CD8-positive, alpha-beta memory T cell (primary cell): ENCODE data around the gene RPL5. TPM values are rescaled to one million over a fixed set of nuclear protein-coding genes. Genes with fewer than 3 reads are reported as not detected.

Experiments used
- CTCF ChIA-PET: fragments of 350-600 bp; sonication (Branson Sonifier 250); formaldehyde crosslinking; loops from one replicate; lab custom pipeline; 2021; ENCODE audit warnings: antibody characterized with exemption; lab: Charles Lee
- POLR2A ChIA-PET: fragments of 350-600 bp; sonication (Branson Sonifier 250); formaldehyde crosslinking; loops from one replicate; lab custom pipeline; 2021; ENCODE audit warnings: antibody characterized with exemption; lab: Charles Lee
- DNase-seq, 5 donors: peaks; one replicate each; pipeline versions ENCODE4 v3.0.0 to v3.0.0-alpha.2; 2020 to 2022; ENCODE audit warnings: mixed read lengths in 1 of 5
- H3K27ac ChIP-seq: one replicate; pipeline ENCODE4 v1.7.0; 2013; ENCODE audit warnings: low read depth, mild to moderate bottlenecking, low read length, moderate library complexity
- H3K27me3 ChIP-seq: 2 replicates; pipeline ENCODE4 v1.7.0; 2013; ENCODE audit warnings: low read length, mild to moderate bottlenecking; ENCODE audit not compliant: insufficient read depth, poor library complexity, severe bottlenecking
- H3K36me3 ChIP-seq: 2 replicates; pipeline ENCODE4 v1.7.0; 2013; ENCODE audit warnings: mild to moderate bottlenecking, low read length, moderate library complexity; ENCODE audit not compliant: insufficient read depth
- H3K4me1 ChIP-seq: 2 replicates; pipeline ENCODE4 v1.7.0; 2013; ENCODE audit warnings: mild to moderate bottlenecking, low read length, moderate library complexity; ENCODE audit not compliant: insufficient read depth
- H3K4me3 ChIP-seq: 2 replicates; pipeline ENCODE4 v1.7.0; 2013; ENCODE audit warnings: mild to moderate bottlenecking, low read length
- H3K9me3 ChIP-seq: 2 replicates; pipeline ENCODE4 v1.7.0; 2013; ENCODE audit warnings: mild to moderate bottlenecking, low read length
- H3K27ac Mint-ChIP-seq, 8 donors: one replicate each; pipeline ENCODE4 v1.8.0; 2020 to 2021; ENCODE audit warnings: mixed read lengths in 8 of 8, mild to moderate bottlenecking in 6 of 8, inconsistent platforms in 3 of 8, moderate library complexity in 3 of 8
- H3K27me3 Mint-ChIP-seq, 2 donors: one replicate each; pipeline ENCODE4 v1.8.0; 2020 to 2021; ENCODE audit warnings: mixed read lengths in 2 of 2, mild to moderate bottlenecking in 1 of 2, moderate library complexity in 1 of 2
- H3K36me3 Mint-ChIP-seq, 3 donors: one replicate each; pipeline ENCODE4 v1.8.0; 2020 to 2021; ENCODE audit warnings: mixed read lengths in 3 of 3, inconsistent platforms in 1 of 3, mild to moderate bottlenecking in 1 of 3
- H3K4me1 Mint-ChIP-seq, 3 donors: one replicate each; pipeline ENCODE4 v1.8.0; 2020 to 2021; ENCODE audit warnings: mixed read lengths in 3 of 3, inconsistent platforms in 1 of 3, mild to moderate bottlenecking in 1 of 3
- H3K4me3 Mint-ChIP-seq, 7 donors: one replicate each; pipeline ENCODE4 v1.8.0; 2020 to 2021; ENCODE audit warnings: mixed read lengths in 7 of 7, mild to moderate bottlenecking in 6 of 7, moderate library complexity in 4 of 7, inconsistent platforms in 2 of 7
- H3K9me3 Mint-ChIP-seq, 5 donors: one replicate each; pipeline ENCODE4 v1.8.0; 2020 to 2022; ENCODE audit warnings: mixed read lengths in 5 of 5, mild to moderate bottlenecking in 3 of 5, moderate library complexity in 2 of 5, inconsistent platforms in 1 of 5
- polyA plus RNA-seq: library from polyadenylated mRNA; unstranded; fragments of 300-500 nt; fragmentation: Illumina TruSeq; gene quantifications from one replicate; pipeline ENCODE4 v1.2.3, GENCODE V29; 2021
- total RNA-seq, 2 experiments: library from RNA; stranded (reverse); gene quantifications; one replicate each; pipeline ENCODE4 v1.2.3, GENCODE V29; 2021

RPL5 gene
- total and polyA plus RNA-seq, 3 experiments from 2014 or later: 1,428 to 2,256 (median 1,468) TPM

- H3K4me3 Mint-ChIP-seq: no peak overlapping the region
- ChIA-PET CTCF (interaction anchor here (1.8 to 3.6 kb wide), 3 partner anchors 17 to 118 kb away, joined by 5 to 23 read pairs (median 8); partner anchors contain the start of gene DIPK1A), POLR2A (interaction anchor here (0.6 kb wide), 2 partner anchors 29 to 267 kb away, joined by 3 read pairs; no protein-coding TSS in a partner anchor)
- Histone ChIP-seq H3K36me3 (no peaks in the 10 kb centered on the region), H3K9me3 (no peaks in the 10 kb centered on the region), H3K27ac (no peak overlapping the region), H3K27me3 (no peaks in the 10 kb centered on the region), H3K4me1 (peaks cover 21% of the 10 kb centered on the region), H3K4me3 (no peak overlapping the region)
- H3K36me3 Mint-ChIP-seq: peaks cover 11 to 26% (median 17%) of the 10 kb centered on the region in 3 donors
- H3K27ac Mint-ChIP-seq: no peak overlapping the region
- no peak for DNase-seq
- peaks cover 26 to 30% (median 28%) of the 10 kb centered on the region in 3 donors for H3K4me1 Mint-ChIP-seq
- peaks cover 0 to 2% (median 0%) of the 10 kb centered on the region in 5 donors for H3K9me3 Mint-ChIP-seq
- no peaks in the 10 kb centered on the region for H3K27me3 Mint-ChIP-seq
Measured at GRCh38 chr1:92876351-92876750, 44.5 kb downstream of the RPL5 start.

GRCh38 chr1:92877081-92877711 is 45.4 kb downstream of the RPL5 start:
- peaks cover 0 to 2% (median 0%) of the 10 kb centered on the region in 5 donors for H3K9me3 Mint-ChIP-seq
- no peaks in the 10 kb centered on the region for H3K9me3 ChIP-seq
- H3K36me3 Mint-ChIP-seq: peaks cover 11 to 24% (median 17%) of the 10 kb centered on the region in 3 donors
- peaks cover 28 to 31% (median 29%) of the 10 kb centered on the region in 3 donors for H3K4me1 Mint-ChIP-seq
- ChIA-PET POLR2A (no interaction called here), CTCF (interaction anchor here (1.8 to 3.6 kb wide), 3 partner anchors 18 to 117 kb away, joined by 5 to 23 read pairs (median 8); partner anchors contain the start of gene DIPK1A)
- H3K27me3 ChIP-seq: no peaks in the 10 kb centered on the region
- no peaks in the 10 kb centered on the region for H3K27me3 Mint-ChIP-seq
- peak overlapping the region; percentile 33 for H3K4me3 ChIP-seq
- peak overlapping the region in 7 of 8 donors; percentile 39 to 91 (median 78) for H3K27ac Mint-ChIP-seq
- DNase-seq: no peak
- no peaks in the 10 kb centered on the region for H3K36me3 ChIP-seq
- H3K4me1 ChIP-seq: peaks cover 22% of the 10 kb centered on the region
- peak overlapping the region; percentile 6 to 82 (median 66) for H3K4me3 Mint-ChIP-seq
- no peak overlapping the region for H3K27ac ChIP-seq

DNA sequence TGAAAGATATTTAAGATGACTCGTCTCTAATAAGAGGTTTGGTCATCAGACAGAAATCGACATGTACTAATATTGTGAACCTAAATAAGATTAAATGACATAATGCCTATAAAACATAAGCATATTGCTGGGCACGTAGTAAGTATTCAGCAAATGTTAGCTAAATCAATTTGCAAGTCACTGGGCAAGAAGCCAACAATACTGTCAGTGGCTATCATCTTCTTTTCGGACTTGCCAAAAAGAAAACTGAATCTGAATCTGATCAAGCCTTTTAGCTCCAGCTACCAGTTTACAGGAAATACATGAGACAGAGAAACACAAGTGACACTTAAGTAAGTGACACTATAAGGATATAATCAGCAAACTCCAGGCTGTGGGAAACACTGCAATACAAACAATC is 46.0 kb downstream of the RPL5 start:
- Mint-ChIP-seq H3K4me1 (peaks cover 34 to 37% (median 34%) of the 10 kb centered on the region in 3 donors), H3K4me3 (peak overlapping the region; percentile 14 to 82 (median 66)), H3K27me3 (no peaks in the 10 kb centered on the region), H3K36me3 (peaks cover 7 to 19% (median 11%) of the 10 kb centered on the region in 3 donors), H3K27ac (peak overlapping the region in 7 of 8 donors; percentile 39 to 91 (median 78)), H3K9me3 (no peaks in the 10 kb centered on the region)
- H3K4me3 ChIP-seq: peak overlapping the region; percentile 33
- no peak overlapping the region for H3K27ac ChIP-seq
- ChIA-PET CTCF (interaction anchor here (2.0 to 3.6 kb wide), 2 partner anchors 18 to 83 kb away, joined by 8 to 23 read pairs; partner anchors contain the start of gene DIPK1A), POLR2A (no interaction called here)
- no peaks in the 10 kb centered on the region for H3K9me3 ChIP-seq
- peaks cover 28% of the 10 kb centered on the region for H3K4me1 ChIP-seq
- H3K36me3 ChIP-seq: no peaks in the 10 kb centered on the region
- no peaks in the 10 kb centered on the region for H3K27me3 ChIP-seq
- peak in 1 of 5 donors; percentile 10 for DNase-seq

- H3K27me3 ChIP-seq: no peaks in the 10 kb centered on the region
- peaks cover 41% of the 10 kb centered on the region for H3K4me1 ChIP-seq
- H3K9me3 Mint-ChIP-seq: no peaks in the 10 kb centered on the region
- peaks cover 47 to 53% (median 48%) of the 10 kb centered on the region in 3 donors for H3K4me1 Mint-ChIP-seq
- no peaks in the 10 kb centered on the region for H3K9me3 ChIP-seq
- no peak overlapping the region for H3K4me3 Mint-ChIP-seq
- no peaks in the 10 kb centered on the region for H3K27me3 Mint-ChIP-seq
- ChIA-PET CTCF (interaction anchor here (1.3 to 1.6 kb wide), 2 partner anchors 9 to 115 kb away, joined by 3 to 4 read pairs; no protein-coding TSS in a partner anchor), POLR2A (no interaction called here)
- H3K36me3 ChIP-seq: no peaks in the 10 kb centered on the region
- H3K27ac ChIP-seq: no peak overlapping the region
- peaks cover 0 to 9% (median 6%) of the 10 kb centered on the region in 3 donors for H3K36me3 Mint-ChIP-seq
- H3K27ac Mint-ChIP-seq: peak overlapping the region in 3 of 8 donors; percentile 22 to 74 (median 42)
- no peak for DNase-seq
- no peak overlapping the region for H3K4me3 ChIP-seq
Measured at GRCh38 chr1:92879316-92879968, 47.6 kb downstream of the RPL5 start.

GRCh38 chr1:92881391-92881790 is 49.6 kb downstream of the RPL5 start:
- Histone ChIP-seq H3K4me1 (peaks cover 40% of the 10 kb centered on the region), H3K27ac (no peak overlapping the region), H3K27me3 (no peaks in the 10 kb centered on the region), H3K4me3 (no peak overlapping the region), H3K36me3 (no peaks in the 10 kb centered on the region), H3K9me3 (no peaks in the 10 kb centered on the region)
- Mint-ChIP-seq H3K36me3 (peaks cover 0 to under 1% (median 0%) of the 10 kb centered on the region in 3 donors), H3K27me3 (no peaks in the 10 kb centered on the region), H3K4me1 (peaks cover 48 to 55% (median 54%) of the 10 kb centered on the region in 3 donors), H3K9me3 (no peaks in the 10 kb centered on the region), H3K27ac (peak overlapping the region in 2 of 8 donors; percentile 22 to 32), H3K4me3 (no peak overlapping the region)
- ChIA-PET CTCF (interaction anchor here (2.6 to 3.9 kb wide), 2 partner anchors 22 to 112 kb away, joined by 15 to 19 read pairs; no protein-coding TSS in a partner anchor), POLR2A (no interaction called here)
- DNase-seq: no peak

GRCh38 chr1:92882819-92883218 is 51.0 kb downstream of the RPL5 start:
- Histone ChIP-seq H3K9me3 (no peaks in the 10 kb centered on the region), H3K4me1 (peaks cover 26% of the 10 kb centered on the region), H3K27ac (no peak overlapping the region), H3K36me3 (no peaks in the 10 kb centered on the region), H3K27me3 (no peaks in the 10 kb centered on the region), H3K4me3 (no peak overlapping the region)
- no peaks in the 10 kb centered on the region for H3K27me3 Mint-ChIP-seq
- peak overlapping the region in 6 of 7 donors; percentile 15 to 54 (median 42) for H3K4me3 Mint-ChIP-seq
- H3K4me1 Mint-ChIP-seq: peaks cover 40 to 54% (median 45%) of the 10 kb centered on the region in 3 donors
- DNase-seq: peak; percentile 20 to 62 (median 34)
- POLR2A ChIA-PET: interaction anchor here (0.6 to 1.3 kb wide), 3 partner anchors 77 to 429 kb away, joined by 4 to 6 read pairs (median 4); no protein-coding TSS in a partner anchor
- H3K27ac Mint-ChIP-seq: peak overlapping the region; percentile 86 to 98 (median 94)
- no peaks in the 10 kb centered on the region for H3K9me3 Mint-ChIP-seq
- CTCF ChIA-PET: interaction anchor here (1.0 to 3.9 kb wide), 3 partner anchors 24 to 111 kb away, joined by 8 to 19 read pairs (median 15); no protein-coding TSS in a partner anchor
- peaks cover 0 to 4% (median 0%) of the 10 kb centered on the region in 3 donors for H3K36me3 Mint-ChIP-seq

DNA sequence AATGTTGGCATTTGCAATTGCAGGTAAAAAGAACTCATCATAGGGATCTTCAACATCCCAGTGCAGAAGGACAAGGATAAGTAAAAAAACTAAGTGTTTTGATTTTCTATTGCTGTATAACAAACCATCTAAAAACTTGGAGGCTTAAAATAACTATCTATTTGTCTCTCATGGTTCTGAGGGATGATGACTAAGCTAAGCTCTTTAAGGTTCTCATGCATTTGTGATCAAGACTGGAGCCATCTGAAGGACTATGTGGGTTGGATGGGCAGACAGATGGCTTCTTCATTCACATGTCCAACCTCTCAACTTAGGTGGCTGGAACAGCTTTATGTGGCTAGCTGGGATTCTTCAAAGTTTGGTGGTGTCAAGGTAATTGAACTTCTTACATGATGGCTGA is 51.5 kb downstream of the RPL5 start:
- CTCF ChIA-PET: interaction anchor here (1.0 to 3.9 kb wide), 3 partner anchors 24 to 111 kb away, joined by 8 to 19 read pairs (median 15); no protein-coding TSS in a partner anchor
- H3K9me3 ChIP-seq: no peaks in the 10 kb centered on the region
- peaks cover 36 to 49% (median 40%) of the 10 kb centered on the region in 3 donors for H3K4me1 Mint-ChIP-seq
- H3K27me3 Mint-ChIP-seq: no peaks in the 10 kb centered on the region
- H3K27me3 ChIP-seq: no peaks in the 10 kb centered on the region
- POLR2A ChIA-PET: interaction anchor here (0.6 to 1.3 kb wide), 3 partner anchors 77 to 429 kb away, joined by 4 to 6 read pairs (median 4); no protein-coding TSS in a partner anchor
- H3K27ac Mint-ChIP-seq: peak overlapping the region; percentile 86 to 98 (median 94)
- peak overlapping the region in 5 of 7 donors; percentile 23 to 54 (median 43) for H3K4me3 Mint-ChIP-seq
- H3K4me3 ChIP-seq: peak overlapping the region; percentile 5
- peaks cover 0 to 4% (median 0%) of the 10 kb centered on the region in 3 donors for H3K36me3 Mint-ChIP-seq
- no peaks in the 10 kb centered on the region for H3K9me3 Mint-ChIP-seq
- no peak for DNase-seq
- no peak overlapping the region for H3K27ac ChIP-seq
- H3K4me1 ChIP-seq: peaks cover 21% of the 10 kb centered on the region
- no peaks in the 10 kb centered on the region for H3K36me3 ChIP-seq
